HG02763 (cell line): ENCODE data around the gene IQCE.
"Not testable (repeated sequence)": the region's sequence is repeated elsewhere in the genome, so short reads cannot be mapped to it uniquely, and the experiment has no call there.

Experiments used
- ATAC-seq: cut with Tn5 transposase; IDR thresholded peaks from one replicate; pipeline ENCODE4 v1.9.1; 2021; ENCODE audit warnings: mild to moderate bottlenecking, moderate library complexity; ENCODE audit not compliant: unreplicated experiment

Gene IQCE

GRCh38 chr7:2575733-2576340 lies 17.1 kb downstream of the IQCE start:
- ATAC-seq, result no peak

GRCh38 chr7:2576742-2577491 lies 18.1 kb downstream of the IQCE start:
- ATAC-seq, result no peak

- no peak for ATAC-seq
These were observed 19.3 kb downstream of the IQCE start for GRCh38 chr7:2577914-2578680.

- ATAC-seq, result no peak
These were observed 21.9 kb downstream of the IQCE start for GRCh38 chr7:2580636-2581035.

- no peak for ATAC-seq
These were observed 23.4 kb downstream of the IQCE start for GRCh38 chr7:2582006-2582735.

- ATAC-seq, result no peak
These were observed 25.2 kb downstream of the IQCE start for GRCh38 chr7:2583798-2584580.

GRCh38 chr7:2585446-2585845 lies 26.7 kb downstream of the IQCE start:
- no peak for ATAC-seq

GRCh38 chr7:2586326-2587020 lies 27.7 kb downstream of the IQCE start:
- ATAC-seq, result no peak

GRCh38 chr7:2587134-2587533 lies 28.4 kb downstream of the IQCE start:
- no peak for ATAC-seq

- no peak for ATAC-seq
These were observed 29.0 kb downstream of the IQCE start for GRCh38 chr7:2587778-2588177.

GRCh38 chr7:2589341-2589740 lies 30.6 kb downstream of the IQCE start:
- ATAC-seq, result no peak

GRCh38 chr7:2589941-2590340 lies 31.2 kb downstream of the IQCE start:
- ATAC-seq, result not testable (repeated sequence)

- ATAC-seq, result no peak
These were observed 33.6 kb downstream of the IQCE start for GRCh38 chr7:2592375-2592865.

GRCh38 chr7:2593036-2593727 lies 34.4 kb downstream of the IQCE start:
- no peak for ATAC-seq

GRCh38 chr7:2594599-2594998 lies 35.8 kb downstream of the IQCE start:
- ATAC-seq, result no peak

GRCh38 chr7:2595258-2595860 lies 36.6 kb downstream of the IQCE start:
- no peak for ATAC-seq

GRCh38 chr7:2596464-2597272 lies 37.9 kb downstream of the IQCE start:
- no peak for ATAC-seq

- ATAC-seq, result no peak
These were observed 38.5 kb downstream of the IQCE start for GRCh38 chr7:2597273-2597640.
